Memory B cell (primary cell): ENCODE measurements around the gene SLC25A21.
"Not testable (repeated sequence)": the region's sequence is repeated elsewhere in the genome, so short reads cannot be mapped to it uniquely, and the experiment has no call there.

Experiments
- ATAC-seq: fragments of 150-1000 bp; cut with Tn5 transposase; 2 replicates; pipeline ENCODE4 v1.10.0; 2021; ENCODE audit warnings: low read depth, mild to moderate bottlenecking, moderate library complexity
- DNase-seq, 2 donors: peaks; one replicate each; pipeline ENCODE4 v3.0.0; 2022; ENCODE audit warnings: low spot score in 2 of 2
- H3K27ac Mint-ChIP-seq: one replicate; pipeline ENCODE4 v1.8.0; 2022; ENCODE audit warnings: mild to moderate bottlenecking, moderate library complexity, mixed read lengths
- H3K27me3 Mint-ChIP-seq: one replicate; pipeline ENCODE4 v1.8.0; 2022; ENCODE audit warnings: mixed read lengths
- H3K36me3 Mint-ChIP-seq: one replicate; pipeline ENCODE4 v1.8.0; 2022; ENCODE audit warnings: mild to moderate bottlenecking, mixed read lengths
- H3K4me1 Mint-ChIP-seq: one replicate; pipeline ENCODE4 v1.8.0; 2022; ENCODE audit warnings: mixed read lengths
- H3K4me3 Mint-ChIP-seq: one replicate; pipeline ENCODE4 v1.8.0; 2022; ENCODE audit warnings: mild to moderate bottlenecking, moderate library complexity, mixed read lengths
- H3K9me3 Mint-ChIP-seq: one replicate; pipeline ENCODE4 v1.8.0; 2022; ENCODE audit warnings: mixed read lengths

SLC25A21 gene

DNA sequence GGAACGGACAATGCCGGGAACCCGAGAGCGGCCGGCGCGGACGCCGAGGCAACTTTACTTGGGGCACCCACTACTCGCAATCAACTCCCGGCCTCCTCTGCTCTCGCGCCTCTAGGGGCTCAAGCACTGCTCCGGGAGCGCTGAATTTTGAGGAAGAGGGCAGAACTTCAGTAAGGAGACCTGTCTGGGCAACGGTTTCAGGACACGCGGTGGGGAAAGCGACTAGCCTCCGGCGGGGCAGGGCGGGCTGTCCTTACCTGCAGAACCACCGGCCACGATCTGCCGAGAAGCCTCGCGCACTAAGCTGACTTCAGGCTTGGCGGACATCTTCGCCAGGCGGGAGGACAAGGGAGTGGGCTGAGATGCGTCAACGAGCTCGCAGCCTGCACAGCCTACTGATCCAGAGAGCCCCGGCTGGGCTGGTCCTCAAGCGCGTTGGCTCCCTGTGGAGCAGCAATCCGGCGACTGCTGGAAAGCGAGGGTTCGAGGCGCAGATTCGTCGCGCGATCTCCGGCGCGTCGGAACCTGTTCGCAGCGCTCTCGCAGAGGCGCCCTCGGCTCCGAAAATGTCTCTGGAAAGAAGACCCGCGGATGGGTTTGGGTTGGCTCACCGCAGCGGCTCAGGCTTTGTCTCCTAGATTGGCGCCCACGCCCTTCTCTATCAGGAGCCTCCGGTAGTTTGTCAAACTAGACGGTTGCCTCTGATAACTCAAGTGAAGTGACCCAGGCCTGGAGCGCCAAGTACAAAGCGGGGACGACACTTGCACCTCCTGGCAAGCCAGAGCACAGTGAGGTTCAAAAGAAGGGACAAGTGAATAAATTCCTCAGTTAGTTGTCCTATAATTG, at the start of gene SLC25A21:
SLC25A21 (minus strand) TSS at position 583 of the 846 bp plus-strand sequence.
- DNase-seq, result no peak
- no peaks in the 10 kb centered on the region for H3K36me3 Mint-ChIP-seq
- no peak within 1 kb of the TSS for H3K27ac Mint-ChIP-seq
- H3K4me3 Mint-ChIP-seq, result no peak within 1 kb of the TSS
- no peak for ATAC-seq
- no peaks in the 10 kb centered on the region for H3K27me3 Mint-ChIP-seq
- H3K9me3 Mint-ChIP-seq, result peaks cover 5% of the 10 kb centered on the region
- no peaks in the 10 kb centered on the region for H3K4me1 Mint-ChIP-seq

DNA sequence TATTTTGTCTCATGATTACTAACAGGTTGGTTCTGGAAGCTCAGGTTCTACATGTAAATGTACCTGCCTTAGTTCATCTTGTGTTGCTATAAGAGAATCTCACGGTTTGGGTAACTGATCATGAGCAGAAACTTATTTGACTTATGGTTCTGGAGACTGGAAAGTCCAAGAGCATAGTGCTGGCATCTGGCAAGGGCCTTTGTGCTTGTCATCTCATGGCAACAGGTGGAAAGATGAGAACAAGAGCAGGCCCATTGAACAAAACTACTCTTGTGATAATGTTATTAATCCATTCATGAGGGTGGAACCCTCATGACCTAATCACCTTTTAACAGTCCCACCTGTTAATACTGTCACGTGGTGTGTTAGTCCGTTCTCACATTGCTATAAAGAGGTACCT, 48.7 kb upstream of the SLC25A21 start:
- H3K36me3 Mint-ChIP-seq, result no peaks in the 10 kb centered on the region
- H3K27me3 Mint-ChIP-seq, result no peaks in the 10 kb centered on the region
- ATAC-seq (no peak), DNase-seq (no peak)
- no peak overlapping the region for H3K4me3 Mint-ChIP-seq
- H3K9me3 Mint-ChIP-seq, result peaks cover 6% of the 10 kb centered on the region
- H3K27ac Mint-ChIP-seq, result no peak overlapping the region
- H3K4me1 Mint-ChIP-seq, result no peaks in the 10 kb centered on the region

DNA sequence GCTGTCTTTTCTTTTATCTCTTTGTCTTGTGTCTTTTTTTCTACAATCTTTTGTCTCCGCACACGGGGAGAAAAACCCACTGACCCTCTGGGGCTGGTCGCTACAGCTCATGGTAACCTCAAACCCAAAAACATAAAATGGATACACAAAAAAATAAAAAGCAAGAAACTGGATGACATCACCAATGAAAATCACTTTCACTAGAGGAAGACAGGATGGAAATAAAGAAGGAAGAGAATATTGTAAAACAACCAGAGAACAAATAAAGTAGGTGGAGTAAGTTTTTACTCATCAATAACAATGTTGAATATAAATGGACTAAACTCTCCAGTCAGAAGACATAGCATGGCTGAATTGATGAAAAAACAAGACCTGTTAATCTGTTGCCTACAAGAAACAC, 42.9 kb upstream of the SLC25A21 start:
- Mint-ChIP-seq H3K36me3 (no peaks in the 10 kb centered on the region), H3K27ac (no peak overlapping the region), H3K27me3 (no peaks in the 10 kb centered on the region), H3K9me3 (peaks cover 1% of the 10 kb centered on the region), H3K4me1 (no peaks in the 10 kb centered on the region), H3K4me3 (no peak overlapping the region)
- no peak for ATAC-seq
- no peak for DNase-seq

DNA sequence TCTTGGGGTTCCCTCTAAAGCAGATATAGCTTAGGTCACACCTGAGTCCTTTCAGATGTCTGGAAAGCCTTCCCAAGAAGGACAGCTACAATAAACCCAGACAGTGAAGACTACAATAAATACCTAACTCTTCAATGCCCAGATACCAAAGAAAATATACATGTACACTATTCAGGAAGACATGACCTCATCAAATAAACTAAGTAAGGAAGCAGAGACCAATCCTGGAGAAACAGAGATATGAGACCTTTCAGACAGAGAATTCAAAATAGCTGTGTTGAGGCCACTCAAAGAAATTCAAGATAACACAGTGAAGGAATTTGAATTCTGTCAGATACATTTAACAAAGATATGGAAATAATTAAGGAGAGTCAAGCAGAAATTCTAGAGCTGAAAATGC, 40.6 kb upstream of the SLC25A21 start:
- ATAC-seq, result no peak
- Mint-ChIP-seq H3K4me1 (no peaks in the 10 kb centered on the region), H3K9me3 (peaks cover 1% of the 10 kb centered on the region), H3K27ac (no peak overlapping the region), H3K27me3 (no peaks in the 10 kb centered on the region), H3K4me3 (no peak overlapping the region), H3K36me3 (no peaks in the 10 kb centered on the region)
- no peak for DNase-seq

DNA sequence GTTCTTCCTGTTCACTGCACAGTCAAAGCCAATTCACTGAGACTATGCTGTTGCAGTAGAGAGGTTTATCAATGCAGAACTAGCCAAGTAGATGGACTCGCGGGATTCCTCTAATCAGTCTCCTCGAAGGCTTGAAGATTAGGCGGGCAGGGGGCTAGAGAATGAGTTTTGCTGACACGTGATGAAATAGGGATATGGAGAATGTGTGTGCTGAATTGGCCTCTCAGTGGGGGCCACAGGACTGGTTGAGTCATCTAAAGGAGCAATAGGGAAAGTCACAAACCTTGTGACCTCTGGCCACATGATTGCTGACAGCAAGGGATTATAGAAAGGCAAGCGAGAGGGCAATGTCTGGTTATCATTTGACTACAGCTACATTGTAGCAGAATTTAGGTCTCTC, 38.0 kb upstream of the SLC25A21 start:
- Mint-ChIP-seq H3K9me3 (peaks cover 3% of the 10 kb centered on the region), H3K4me1 (no peaks in the 10 kb centered on the region), H3K27me3 (no peaks in the 10 kb centered on the region)

DNA sequence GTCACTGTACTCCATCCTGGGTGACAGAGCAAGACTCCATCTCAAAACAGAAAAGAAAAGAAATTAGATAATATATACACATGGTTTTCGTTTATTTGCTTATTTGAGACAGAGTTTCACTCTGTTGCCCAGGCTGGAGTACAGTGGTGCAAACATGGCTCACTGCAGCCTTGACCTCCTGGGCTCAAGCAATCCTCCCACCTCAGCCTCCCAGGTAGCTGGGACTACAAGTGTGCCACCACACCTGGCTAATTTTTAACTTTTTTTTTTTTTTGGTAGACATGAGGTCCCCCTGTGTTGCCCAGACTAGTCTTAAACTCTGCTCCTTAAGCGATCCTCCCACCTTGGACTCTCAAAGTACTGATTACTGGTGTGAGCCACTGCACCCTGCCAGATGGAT, 37.2 kb upstream of the SLC25A21 start:
- H3K36me3 Mint-ChIP-seq, ATAC-seq, H3K27ac Mint-ChIP-seq, DNase-seq, H3K9me3 Mint-ChIP-seq, H3K27me3 Mint-ChIP-seq, H3K4me1 Mint-ChIP-seq, H3K4me3 Mint-ChIP-seq: not testable (repeated sequence)

More for the DNA sequence above, 38.0 kb upstream of the SLC25A21 start:
- Mint-ChIP-seq H3K36me3 (no peaks in the 10 kb centered on the region), H3K27ac (no peak overlapping the region), H3K4me3 (no peak overlapping the region)
- no peak for ATAC-seq
- DNase-seq, result no peak

DNA sequence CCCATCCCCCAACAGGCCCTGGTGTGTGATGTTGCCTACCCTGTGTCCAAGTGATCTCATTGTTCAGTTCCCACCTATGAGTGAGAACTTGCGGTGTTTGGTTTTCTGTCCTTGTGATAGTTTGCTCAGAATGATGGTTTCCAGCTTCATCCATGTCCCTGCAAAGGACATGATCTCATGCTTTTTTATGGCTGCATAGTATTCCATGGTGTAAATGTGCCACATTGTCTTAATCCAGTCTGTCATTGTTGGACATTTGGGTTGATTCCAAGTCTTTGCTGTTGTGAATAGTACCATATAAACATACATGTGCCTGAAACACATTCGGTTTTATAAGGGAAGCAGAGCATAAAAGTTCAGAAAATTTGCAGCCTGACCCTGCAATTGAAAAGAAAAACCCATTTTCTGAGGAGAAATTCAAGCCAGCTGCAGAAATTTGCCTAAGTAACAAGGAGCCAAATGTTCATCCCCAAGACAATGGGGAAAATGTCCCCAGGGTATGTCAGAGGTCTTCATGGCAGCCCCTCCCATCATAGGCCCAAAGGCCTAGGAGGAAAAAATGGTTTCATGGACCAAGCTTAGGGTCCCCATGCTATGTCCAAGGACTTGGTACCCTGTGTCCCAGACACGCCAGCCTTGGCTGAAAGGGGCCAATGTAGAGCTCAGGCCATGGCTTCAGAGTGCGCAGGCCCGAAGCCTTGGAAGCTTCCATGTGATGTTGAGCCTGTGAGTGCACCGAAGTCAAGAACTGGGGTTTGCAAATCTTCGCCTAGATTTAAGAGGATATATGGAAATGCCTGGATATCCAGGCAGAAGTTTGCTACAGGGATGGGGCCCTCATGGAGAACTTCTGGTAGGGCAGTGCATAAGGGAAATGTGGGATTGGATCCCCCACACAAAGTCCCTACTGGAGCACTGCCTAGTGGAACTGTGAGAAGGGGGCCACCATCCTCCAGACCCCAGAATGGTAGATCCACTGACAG, 33.5 kb upstream of the SLC25A21 start:
- not testable (repeated sequence) for H3K27me3 Mint-ChIP-seq, H3K4me1 Mint-ChIP-seq, ATAC-seq, H3K36me3 Mint-ChIP-seq, H3K27ac Mint-ChIP-seq, H3K9me3 Mint-ChIP-seq, H3K4me3 Mint-ChIP-seq, DNase-seq

DNA sequence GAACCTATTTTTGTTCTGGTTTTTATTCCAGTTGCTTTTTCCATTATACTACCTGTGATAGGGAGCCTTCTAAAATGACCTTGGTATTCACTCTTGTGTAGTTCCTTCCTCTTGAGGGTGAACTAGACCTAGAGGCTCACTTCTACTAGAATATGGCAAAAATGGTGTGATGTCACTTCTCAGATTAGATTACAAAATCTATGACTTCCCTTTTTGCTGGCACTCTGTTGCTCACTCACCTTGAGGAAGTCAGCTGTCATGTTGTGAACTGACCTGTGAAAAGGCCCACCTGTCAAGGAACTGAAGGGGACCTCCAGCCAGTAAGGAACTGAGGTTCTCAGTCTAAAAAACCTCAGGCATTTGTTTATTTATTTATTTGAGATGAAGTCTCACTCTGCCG, 31.0 kb upstream of the SLC25A21 start:
- DNase-seq (no peak), ATAC-seq (no peak)
- H3K27me3 Mint-ChIP-seq, result no peaks in the 10 kb centered on the region
- H3K36me3 Mint-ChIP-seq, result no peaks in the 10 kb centered on the region
- no peak overlapping the region for H3K27ac Mint-ChIP-seq
- no peaks in the 10 kb centered on the region for H3K4me1 Mint-ChIP-seq
- peaks cover 5% of the 10 kb centered on the region for H3K9me3 Mint-ChIP-seq
- H3K4me3 Mint-ChIP-seq, result no peak overlapping the region

DNA sequence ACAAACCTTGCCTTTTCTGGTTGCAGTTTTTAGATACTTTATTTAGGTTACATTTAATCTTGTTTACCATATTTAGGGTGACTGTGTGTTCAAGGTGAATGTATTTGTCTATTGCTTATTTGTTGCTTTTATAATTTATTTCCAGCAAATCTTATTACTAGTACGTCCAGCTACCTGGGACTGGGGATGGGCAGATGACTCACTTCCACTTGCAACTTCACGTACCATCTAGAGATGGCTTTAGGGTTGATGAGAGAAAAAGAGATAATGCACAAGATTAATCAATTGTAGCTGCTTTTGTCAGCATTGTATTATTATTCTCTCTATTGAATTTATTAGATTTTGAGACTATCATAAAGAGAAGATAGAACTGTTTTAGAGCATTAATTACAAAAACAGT, 30.4 kb upstream of the SLC25A21 start:
- H3K4me3 Mint-ChIP-seq, result no peak overlapping the region

DNA sequence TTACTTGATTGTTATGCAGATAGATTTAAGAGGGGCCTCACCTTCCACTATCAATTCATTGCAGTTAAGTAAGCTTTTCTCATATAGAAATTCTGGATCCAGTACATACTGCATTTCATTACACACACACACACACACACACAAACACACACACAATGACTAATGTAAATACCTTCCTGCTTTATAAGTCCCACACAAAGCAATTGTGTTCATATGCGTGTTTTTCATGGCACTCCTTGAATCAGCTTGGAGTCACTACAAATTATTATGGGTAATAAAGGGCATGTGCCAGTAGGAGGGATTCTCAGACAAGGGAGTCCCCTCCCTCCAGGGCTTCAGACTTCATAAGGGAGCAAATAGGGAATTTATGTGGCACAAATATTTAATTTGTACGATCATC, 29.9 kb upstream of the SLC25A21 start:
- peaks cover 2% of the 10 kb centered on the region for H3K4me1 Mint-ChIP-seq
- no peaks in the 10 kb centered on the region for H3K36me3 Mint-ChIP-seq
- DNase-seq, result no peak
- peaks cover 5% of the 10 kb centered on the region for H3K9me3 Mint-ChIP-seq
- H3K4me3 Mint-ChIP-seq, result no peak overlapping the region
- H3K27ac Mint-ChIP-seq, result no peak overlapping the region
- H3K27me3 Mint-ChIP-seq, result no peaks in the 10 kb centered on the region
- ATAC-seq, result no peak

More for the DNA sequence above, 30.4 kb upstream of the SLC25A21 start:
- ATAC-seq (no peak), DNase-seq (no peak)
- Mint-ChIP-seq H3K4me1 (no peaks in the 10 kb centered on the region), H3K9me3 (peaks cover 5% of the 10 kb centered on the region), H3K36me3 (no peaks in the 10 kb centered on the region), H3K27me3 (no peaks in the 10 kb centered on the region), H3K27ac (no peak overlapping the region)

DNA sequence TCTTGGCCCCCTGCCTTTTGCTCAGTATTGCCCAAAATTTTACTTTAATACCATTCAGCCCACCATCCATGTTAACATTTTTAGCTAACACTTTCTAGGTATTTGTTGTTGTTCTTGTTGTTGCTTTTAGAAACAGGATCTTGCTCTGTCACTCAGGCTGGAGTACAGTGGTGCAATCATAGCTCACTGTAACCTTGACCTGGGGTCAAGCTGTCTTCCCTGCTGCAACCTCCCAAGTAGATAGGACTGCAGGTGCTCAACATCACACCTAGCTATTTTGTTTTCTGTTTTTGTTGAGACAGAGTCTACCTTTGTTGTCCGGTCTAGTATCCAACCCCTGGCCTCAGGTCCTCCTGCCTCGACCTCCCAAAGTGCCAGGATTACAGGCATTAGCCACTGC, 29.3 kb upstream of the SLC25A21 start:
- H3K4me3 Mint-ChIP-seq, result no peak overlapping the region
- ATAC-seq (no peak), DNase-seq (no peak)
- no peak overlapping the region for H3K27ac Mint-ChIP-seq
- peaks cover 3% of the 10 kb centered on the region for H3K9me3 Mint-ChIP-seq
- no peaks in the 10 kb centered on the region for H3K36me3 Mint-ChIP-seq
- peaks cover 2% of the 10 kb centered on the region for H3K4me1 Mint-ChIP-seq
- H3K27me3 Mint-ChIP-seq, result no peaks in the 10 kb centered on the region

DNA sequence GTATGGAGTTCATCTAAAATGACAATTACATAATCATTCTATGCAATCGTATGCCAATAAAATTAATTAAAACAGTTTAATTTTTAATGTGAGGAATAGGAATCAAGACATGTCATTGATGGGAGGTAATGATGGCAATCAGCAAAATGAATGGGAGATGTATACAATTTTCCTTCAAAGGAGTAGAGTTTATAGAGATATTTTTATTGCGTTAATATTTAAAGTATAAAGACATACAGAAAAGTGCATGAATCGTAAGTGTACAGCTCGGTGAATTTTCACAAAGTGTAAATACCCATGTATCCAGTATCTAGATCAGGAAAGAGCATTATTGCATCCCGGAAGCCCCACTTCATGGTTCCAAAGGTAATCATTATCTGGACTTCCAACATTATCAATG, 26.5 kb upstream of the SLC25A21 start:
- no peaks in the 10 kb centered on the region for H3K36me3 Mint-ChIP-seq
- H3K4me3 Mint-ChIP-seq, result no peak overlapping the region
- no peak for ATAC-seq
- H3K27me3 Mint-ChIP-seq, result no peaks in the 10 kb centered on the region
- H3K4me1 Mint-ChIP-seq, result peaks cover 2% of the 10 kb centered on the region
- DNase-seq, result no peak
- no peak overlapping the region for H3K27ac Mint-ChIP-seq
- no peaks in the 10 kb centered on the region for H3K9me3 Mint-ChIP-seq

DNA sequence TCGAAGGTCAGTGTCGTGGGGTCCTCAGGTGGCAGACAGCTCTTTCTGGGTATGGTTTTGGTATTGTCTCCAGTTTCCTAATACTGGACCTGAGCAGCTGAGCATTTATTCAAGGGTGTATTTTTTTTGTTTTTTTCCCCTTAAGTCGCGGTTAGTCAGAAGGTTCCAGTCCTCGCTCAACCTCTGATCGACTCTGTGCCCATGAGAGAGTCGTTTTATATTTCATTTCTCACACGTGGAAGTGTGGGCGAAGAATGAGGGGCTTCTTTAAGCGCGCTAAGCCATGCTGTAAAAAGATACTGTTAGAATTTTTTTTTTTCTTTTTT, 25.8 kb upstream of the SLC25A21 start:
- no peak for ATAC-seq
- no peaks in the 10 kb centered on the region for H3K9me3 Mint-ChIP-seq

DNA sequence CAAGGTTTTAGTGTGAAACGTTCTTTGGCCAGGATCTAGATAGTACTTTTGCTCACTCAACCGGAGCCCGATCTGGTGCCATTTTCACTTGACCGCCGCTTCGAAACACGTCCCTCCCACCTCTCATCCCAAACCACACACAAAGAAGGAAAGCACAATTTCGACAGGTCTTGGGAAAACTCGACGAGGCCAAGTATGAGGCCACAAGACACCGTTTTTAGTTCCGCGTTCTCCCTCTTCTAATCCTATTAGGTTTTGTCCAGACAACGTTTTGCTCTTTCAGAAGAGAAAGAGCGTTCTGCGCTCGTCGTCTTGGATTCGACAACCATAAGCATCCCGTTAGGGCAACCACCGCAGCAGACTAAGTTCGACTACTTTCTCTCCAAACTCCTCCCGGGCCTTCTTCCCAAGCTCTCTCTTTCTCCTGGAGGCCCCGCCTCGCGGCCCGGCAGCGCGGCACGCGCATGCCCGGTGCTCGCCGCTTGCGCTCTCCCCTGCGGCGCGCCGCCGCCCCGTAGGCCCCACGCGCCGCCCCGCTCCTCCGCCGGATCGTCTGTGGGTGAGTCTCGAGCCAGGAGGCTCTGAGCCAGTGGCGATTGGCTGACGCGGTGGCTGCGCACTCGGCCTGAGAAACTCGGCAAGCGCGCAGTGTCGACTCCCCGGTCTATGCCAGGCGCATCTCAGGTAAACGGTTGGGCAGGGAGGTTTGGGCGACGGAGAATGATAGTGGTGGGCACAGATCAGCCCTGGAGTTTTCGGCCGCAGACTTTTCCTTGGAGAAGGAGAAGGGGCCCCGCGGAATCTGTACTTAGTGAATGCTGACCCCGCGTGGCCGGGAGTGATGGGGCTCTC, 25.2 kb upstream of the SLC25A21 start, which contains the start of gene MIPOL1:
MIPOL1 (plus strand) TSS at position 517 of the 852 bp plus-strand sequence. CDS start 49,952 bp downstream, outside the sequence.
- Mint-ChIP-seq H3K27ac (no peak within 1 kb of the TSS), H3K4me3 (peak within 1 kb of the TSS; percentile 46), H3K9me3 (no peaks in the 10 kb centered on the region), H3K27me3 (no peaks in the 10 kb centered on the region), H3K4me1 (peaks cover 2% of the 10 kb centered on the region), H3K36me3 (no peaks in the 10 kb centered on the region)
- DNase-seq, result no peak
- no peak for ATAC-seq

More for the DNA sequence above, 25.8 kb upstream of the SLC25A21 start:
- Mint-ChIP-seq H3K4me1 (peaks cover 2% of the 10 kb centered on the region), H3K27me3 (no peaks in the 10 kb centered on the region), H3K4me3 (no peak overlapping the region), H3K27ac (no peak overlapping the region), H3K36me3 (no peaks in the 10 kb centered on the region)
- DNase-seq, result no peak
